Stomach (tissue), 9 donors: ENCODE results near the gene RYR3. TPM values are rescaled to one million over a fixed set of nuclear protein-coding genes. Genes with fewer than 3 reads are reported as not detected.

Source experiments
- DNase-seq, 2 donors: peaks; one replicate each; pipeline versions ENCODE4 v3.0.0 to v3.0.0-alpha.2; 2013 to 2019
- H3K27ac ChIP-seq, 5 donors: fragments of 200-600 bp in 4 of 5; sonication (generic) in 4 of 5; one replicate each; pipeline ENCODE4 v1.5.1; 2013 to 2019; ENCODE audit warnings: mild to moderate bottlenecking in 1 of 5, moderate library complexity in 1 of 5
- H3K27me3 ChIP-seq, 3 donors: fragments of 200-600 bp; sonication (generic); one replicate each; pipeline ENCODE4 v1.5.1; 2017 to 2019; ENCODE audit warnings: mixed run types in 1 of 3
- H3K36me3 ChIP-seq, 4 donors: fragments of 200-600 bp; sonication (generic); 1 replicate in 3 of 4; 2 replicates in 1 of 4; pipeline ENCODE4 v1.5.1; 2016 to 2019
- H3K4me1 ChIP-seq, 4 donors: fragments of 200-600 bp; sonication (generic); one replicate each; pipeline ENCODE4 v1.5.1; 2016 to 2019
- H3K4me3 ChIP-seq, 4 donors: fragments of 200-600 bp; sonication (generic) in 3 of 4; one replicate each; pipeline ENCODE4 v1.5.1; 2016 to 2019; ENCODE audit warnings: mild to moderate bottlenecking in 1 of 4
- H3K9me3 ChIP-seq, 4 donors: fragments of 200-600 bp; sonication (generic); one replicate each; pipeline ENCODE4 v1.5.1; 2016 to 2019
- CTCF ChIP-seq, 7 experiments: fragments of 450-650 bp in 4 of 7; fragments of 200-600 bp in 3 of 7; sonication (generic) in 3 of 7; IDR thresholded peaks; one replicate each; pipeline ENCODE4 v1.5.1; 2016 to 2019; ENCODE audit warnings: antibody characterized with exemption in 7 of 7, control low read depth in 2 of 7, mild to moderate bottlenecking in 1 of 7
- EP300 ChIP-seq: sonication (generic); formaldehyde crosslinking; IDR thresholded peaks from one replicate; pipeline ENCODE4 v1.6.1; 2017; ENCODE audit warnings: antibody characterized with exemption
- POLR2A ChIP-seq, 4 donors: fragments of 450-650 bp; IDR thresholded peaks; one replicate each; pipeline ENCODE4 v1.6.1; 2016; ENCODE audit warnings: antibody characterized with exemption in 4 of 4, control low read depth in 2 of 4, mild to moderate bottlenecking in 1 of 4, moderate library complexity in 1 of 4
- POLR2AphosphoS5 ChIP-seq, 3 donors: sonication (generic); formaldehyde crosslinking; IDR thresholded peaks; one replicate each; pipeline ENCODE4 v1.6.1; 2016; ENCODE audit warnings: antibody characterized with exemption in 3 of 3
- WGBS, 5 donors: extraction: QIAGEN DNeasy Blood & Tissue Kit in 3 of 5; methylation state at CpG; one replicate each; pipeline versions ENCODE4 v1.1.5 to v1.1.7; 2013 to 2018; 5-methylcytosine and 5-hydroxymethylcytosine counted together
- intact Hi-C: fragments of 100-400 bp; cut with DNase I; formaldehyde crosslinking; loops from one replicate; pipeline ENCODE4 v1.15.1; 2023; ENCODE audit warnings: low total_unique reads
- polyA plus RNA-seq, 3 donors: library from polyadenylated mRNA; stranded (reverse); fragments of 200-250 nt; gene quantifications; one replicate each; pipeline ENCODE4 v1.2.3, GENCODE V29; 2013
- total RNA-seq, 5 donors: library from RNA; depleted of rRNA; stranded (reverse); fragments of >200 nt; gene quantifications; one replicate each; pipeline versions ENCODE4 v1.1.0 to v1.2.3, GENCODE V29; 2014 to 2016
- donor health status: healthy with polysubstance abuse.
- donor health status: Bipolar disorder and iron deficiency.
- donor health status: healthy.

RYR3 gene
- total and polyA plus RNA-seq, 8 donors, result 0.12 to 36.2 (median 4.0) TPM

- no peak for DNase-seq
- 31 to 75% (median 53%) methylated on average over 1 to 2 of the region's 2 CpGs for WGBS, 5 donors
- no peaks in the 10 kb centered on the region for H3K27me3 ChIP-seq
- H3K27ac ChIP-seq, result no peak overlapping the region
- no peaks in the 10 kb centered on the region for H3K9me3 ChIP-seq
- TF ChIP-seq EP300 (no peak), CTCF (IDR thresholded peaks at IDR 0.05) (no peak), POLR2AphosphoS5 (IDR thresholded peaks at IDR 0.05) (no peak), POLR2A (IDR thresholded peaks at IDR 0.05) (no peak)
- intact Hi-C loops, result no loop called here
- no peaks in the 10 kb centered on the region for H3K36me3 ChIP-seq
- peaks cover 0 to 15% (median 3%) of the 10 kb centered on the region in 4 donors for H3K4me1 ChIP-seq
- H3K4me3 ChIP-seq, result no peak overlapping the region
Observed at GRCh38 chr15:33742800-33743199, 432.0 kb downstream of the RYR3 start.

- Histone ChIP-seq H3K27ac (no peak overlapping the region), H3K9me3 (no peaks in the 10 kb centered on the region), H3K27me3 (no peaks in the 10 kb centered on the region), H3K36me3 (no peaks in the 10 kb centered on the region), H3K4me1 (peaks cover 0 to 10% (median 3%) of the 10 kb centered on the region in 4 donors), H3K4me3 (no peak overlapping the region)
- intact Hi-C loops, result no loop called here
- 32 to 54% (median 39%) methylated on average over 5 of the region's 5 CpGs for WGBS, 5 donors
- TF ChIP-seq EP300, result no peak
- no peak for TF ChIP-seq POLR2AphosphoS5 (IDR thresholded peaks at IDR 0.05)
- TF ChIP-seq CTCF (IDR thresholded peaks at IDR 0.05), result no peak
- TF ChIP-seq POLR2A (IDR thresholded peaks at IDR 0.05), result no peak
- DNase-seq, result no peak
Observed at GRCh38 chr15:33746203-33746602, 435.4 kb downstream of the RYR3 start.

GRCh38 chr15:33753012-33753411, 442.2 kb downstream of the RYR3 start:
- Histone ChIP-seq H3K27me3 (no peaks in the 10 kb centered on the region), H3K36me3 (no peaks in the 10 kb centered on the region), H3K9me3 (no peaks in the 10 kb centered on the region), H3K4me1 (no peaks in the 10 kb centered on the region), H3K4me3 (no peak overlapping the region), H3K27ac (no peak overlapping the region)
- intact Hi-C loops, result no loop called here
- TF ChIP-seq POLR2AphosphoS5 (IDR thresholded peaks at IDR 0.05), result no peak
- TF ChIP-seq EP300, result no peak
- no peak for TF ChIP-seq CTCF (IDR thresholded peaks at IDR 0.05)
- TF ChIP-seq POLR2A (IDR thresholded peaks at IDR 0.05), result no peak
- no peak for DNase-seq
- WGBS, 5 donors, result 80 to 93% (median 85%) methylated on average over 1 of the region's 1 CpG

DNA sequence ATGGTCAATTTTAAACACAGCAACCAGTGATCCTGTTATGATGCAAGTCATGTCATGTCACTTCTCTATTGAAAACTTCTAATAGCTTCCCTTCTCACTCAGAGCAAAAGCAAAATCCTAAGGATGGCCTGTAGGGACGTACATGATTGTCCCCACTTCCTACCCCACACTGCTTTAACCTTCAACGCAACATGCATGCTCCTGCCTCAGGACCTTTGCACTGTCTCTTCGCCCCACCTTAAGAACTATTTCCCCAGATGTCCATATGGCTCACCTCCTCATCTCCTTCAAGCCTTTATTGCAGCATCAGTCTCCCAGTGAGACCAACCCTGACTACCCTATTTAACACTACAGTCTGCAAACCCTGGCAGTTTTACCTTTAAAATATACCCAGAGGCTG, 443.5 kb downstream of the RYR3 start:
- H3K9me3 ChIP-seq, result no peaks in the 10 kb centered on the region
- H3K36me3 ChIP-seq, result no peaks in the 10 kb centered on the region
- DNase-seq, result no peak
- no peaks in the 10 kb centered on the region for H3K4me1 ChIP-seq
- WGBS, 5 donors, result 77 to 87% (median 84%) methylated on average over 3 of the region's 3 CpGs
- no peak overlapping the region for H3K4me3 ChIP-seq
- H3K27me3 ChIP-seq, result no peaks in the 10 kb centered on the region
- no peak overlapping the region for H3K27ac ChIP-seq
- no peak for TF ChIP-seq EP300
- TF ChIP-seq POLR2AphosphoS5 (IDR thresholded peaks at IDR 0.05), result no peak
- TF ChIP-seq CTCF (IDR thresholded peaks at IDR 0.05), result no peak
- no peak for TF ChIP-seq POLR2A (IDR thresholded peaks at IDR 0.05)
- intact Hi-C loops, result no loop called here
